Left hindlimb (tissue), 1 donor: ENCODE measurements around the gene ZMYM2.
"Not testable (repeated sequence)": the region's sequence is repeated elsewhere in the genome, so short reads cannot be mapped to it uniquely, and the experiment has no call there.

ENCODE experiments used
- DNase-seq: peaks from one replicate; pipeline ENCODE4 v3.0.0-alpha.2; 2018

The ZMYM2 gene

GRCh38 chr13:19958155-19959111, at the start of gene ZMYM2:
Gene ZMYM2, plus strand, starts transcription at chr13:19958727. Its CDS starts 34,346 bp downstream, at chr13:19993073.
- DNase-seq, result peak; percentile 99

GRCh38 chr13:19910336-19911072, 48.0 kb upstream of the ZMYM2 start:
- DNase-seq, result no peak

GRCh38 chr13:19927117-19927748, 31.3 kb upstream of the ZMYM2 start:
- no peak for DNase-seq

- no peak for DNase-seq
These were observed 18.4 kb upstream of the ZMYM2 start for GRCh38 chr13:19940106-19940505.

GRCh38 chr13:19950374-19950773, 8.2 kb upstream of the ZMYM2 start:
- DNase-seq, result no peak

- DNase-seq, result no peak
These were observed 5.7 kb upstream of the ZMYM2 start for GRCh38 chr13:19952850-19953249.

- no peak for DNase-seq
These were observed 2.5 kb upstream of the ZMYM2 start for GRCh38 chr13:19955873-19956559.

- peak; percentile 84 for DNase-seq
These were observed 990 bp upstream of the ZMYM2 start for GRCh38 chr13:19957320-19958154.

- DNase-seq, result peak; percentile 68
These were observed 759 bp downstream of the ZMYM2 start for GRCh38 chr13:19959141-19959830.

GRCh38 chr13:19959831-19960652, 1.5 kb downstream of the ZMYM2 start:
- peak; percentile 87 for DNase-seq

GRCh38 chr13:19960653-19960976, 2.1 kb downstream of the ZMYM2 start:
- no peak for DNase-seq

- DNase-seq, result no peak
These were observed 3.0 kb downstream of the ZMYM2 start for GRCh38 chr13:19961489-19961888.

- no peak for DNase-seq
These were observed 3.4 kb downstream of the ZMYM2 start for GRCh38 chr13:19961924-19962323.

GRCh38 chr13:19962894-19963293, 4.4 kb downstream of the ZMYM2 start:
- DNase-seq, result no peak

- DNase-seq, result no peak
These were observed 9.1 kb downstream of the ZMYM2 start for GRCh38 chr13:19967621-19968020.

GRCh38 chr13:19974498-19975009, 16.0 kb downstream of the ZMYM2 start:
- not testable (repeated sequence) for DNase-seq

- DNase-seq, result no peak
These were observed 20.4 kb downstream of the ZMYM2 start for GRCh38 chr13:19978831-19979437.

- DNase-seq, result no peak
These were observed 23.2 kb downstream of the ZMYM2 start for GRCh38 chr13:19981685-19982238.

- DNase-seq, result no peak
These were observed 24.0 kb downstream of the ZMYM2 start for GRCh38 chr13:19982447-19983043.
